HepG2 (cell line): Measurements from ENCODE around the gene JTB. TPM values are rescaled to one million over a fixed set of nuclear protein-coding genes. Genes with fewer than 3 reads are reported as not detected.

Source experiments
- BORCS8-MEF2B ChIP-seq: sonication (generic); formaldehyde crosslinking; IDR thresholded peaks from 2 replicates; pipeline ENCODE4 v1.8.0; 2022; ENCODE audit warnings: mild to moderate bottlenecking, missing genetic modification reagents
- FOXP1 ChIP-seq, 2 experiments: fragments of 450-650 bp in 1 of 2; IDR thresholded peaks; 2 replicates each; pipeline ENCODE4 v1.6.1; 2017 to 2018; ENCODE audit warnings: antibody characterized with exemption in 1 of 2
- HDAC1 ChIP-seq: sonication (generic); formaldehyde crosslinking; IDR thresholded peaks from 2 replicates; pipeline ENCODE4 v1.5.1; 2020; ENCODE audit warnings: mild to moderate bottlenecking, missing genetic modification reagents
- HIVEP1 ChIP-seq: sonication (generic); formaldehyde crosslinking; IDR thresholded peaks from 2 replicates; pipeline ENCODE4 v1.4.0; 2020; ENCODE audit warnings: mild to moderate bottlenecking, missing genetic modification reagents
- KAT7 ChIP-seq: IDR thresholded peaks from 2 replicates; pipeline ENCODE4 v1.6.1; 2018; ENCODE audit warnings: borderline replicate concordance, missing compliant biosample characterization
- PLRG1 ChIP-seq: fragments of 450-650 bp; conservative IDR thresholded peaks from 2 replicates; pipeline ENCODE4 v1.6.1; 2016
- RARG ChIP-seq: sonication (generic); formaldehyde crosslinking; IDR thresholded peaks from 2 replicates; pipeline ENCODE4 v1.4.0; 2020; ENCODE audit warnings: low read depth, mild to moderate bottlenecking, missing genetic modification reagents
- SKI ChIP-seq: fragments of 450-650 bp; IDR thresholded peaks from one replicate; pipeline ENCODE4 v1.6.1; 2018; ENCODE audit warnings: mild to moderate bottlenecking; ENCODE audit not compliant: partially characterized antibody
- polyA plus RNA-seq, 8 experiments: library from polyadenylated mRNA; depleted of rRNA in 3 of 8; stranded (reverse) in 7 of 8; unstranded in 1 of 8; fragments of >200 nt; fragmentation: Illumina TruSeq in 4 of 8; extraction: Trizol in 4 of 8; gene quantifications; 2 replicates each; pipeline versions ENCODE4 v1.2.1 to v1.2.3, GENCODE V29; 2011 to 2016; ENCODE audit warnings: low read depth in 4 of 8, missing spikeins in 1 of 8, mixed read lengths in 1 of 8; ENCODE audit not compliant: insufficient read depth in 1 of 8
- total RNA-seq, 5 experiments: library from RNA; depleted of rRNA; stranded (reverse); fragments of >200 nt; fragmentation: Illumina TruSeq; extraction: Trizol; gene quantifications; 2 replicates each; pipeline ENCODE4 v1.2.3, GENCODE V29; 2016; ENCODE audit warnings: low read depth in 1 of 5
- TF ChIP-seq, protein P1 (sequence below): sonication (generic); formaldehyde crosslinking; IDR thresholded peaks from one replicate; pipeline ENCODE4 v1.5.1; 2020; ENCODE audit warnings: mild to moderate bottlenecking, missing genetic modification reagents; ENCODE audit errors: not compliant biosample characterization
- TF ChIP-seq, protein P2 (sequence below): sonication (generic); formaldehyde crosslinking; IDR thresholded peaks from 2 replicates; pipeline ENCODE4 v1.4.0; 2020; ENCODE audit warnings: missing genetic modification reagents, mild to moderate bottlenecking, borderline replicate concordance
- TF ChIP-seq, protein P3 (sequence below): sonication (generic); formaldehyde crosslinking; conservative IDR thresholded peaks from 2 replicates; pipeline ENCODE4 v1.4.0; 2020; ENCODE audit warnings: missing genetic modification reagents
- TF ChIP-seq, protein P4 (sequence below): sonication (generic); formaldehyde crosslinking; IDR thresholded peaks from 2 replicates; pipeline ENCODE4 v1.8.1; 2023; ENCODE audit warnings: mild to moderate bottlenecking, missing genetic modification reagents, borderline replicate concordance
- TF ChIP-seq, protein P5 (sequence below): sonication (generic); formaldehyde crosslinking; IDR thresholded peaks from 2 replicates; pipeline ENCODE4 v1.5.0; 2020; ENCODE audit warnings: missing genetic modification reagents
- TF ChIP-seq, protein P6 (sequence below): sonication (generic); formaldehyde crosslinking; IDR thresholded peaks from 2 replicates; pipeline ENCODE4 v1.4.0; 2020; ENCODE audit warnings: mild to moderate bottlenecking, missing genetic modification reagents

The JTB gene
- total and polyA plus RNA-seq, 2 of the 13 experiments (the other 11 are each of a cell fraction or from before 2014, with no cell fraction given), result 96.7 to 99.2 TPM

GRCh38 chr1:153967107-153967999, 10.1 kb downstream of the JTB start, which contains the start of gene CREB3L4 (continued):
- peak; percentile 88 for TF ChIP-seq HDAC1 (CRISPR knock-in tag)
- TF ChIP-seq BORCS8-MEF2B, result peak; percentile 92
- peak; percentile 96 for TF ChIP-seq HIVEP1 (CRISPR knock-in tag)
- TF ChIP-seq, protein P1, sequence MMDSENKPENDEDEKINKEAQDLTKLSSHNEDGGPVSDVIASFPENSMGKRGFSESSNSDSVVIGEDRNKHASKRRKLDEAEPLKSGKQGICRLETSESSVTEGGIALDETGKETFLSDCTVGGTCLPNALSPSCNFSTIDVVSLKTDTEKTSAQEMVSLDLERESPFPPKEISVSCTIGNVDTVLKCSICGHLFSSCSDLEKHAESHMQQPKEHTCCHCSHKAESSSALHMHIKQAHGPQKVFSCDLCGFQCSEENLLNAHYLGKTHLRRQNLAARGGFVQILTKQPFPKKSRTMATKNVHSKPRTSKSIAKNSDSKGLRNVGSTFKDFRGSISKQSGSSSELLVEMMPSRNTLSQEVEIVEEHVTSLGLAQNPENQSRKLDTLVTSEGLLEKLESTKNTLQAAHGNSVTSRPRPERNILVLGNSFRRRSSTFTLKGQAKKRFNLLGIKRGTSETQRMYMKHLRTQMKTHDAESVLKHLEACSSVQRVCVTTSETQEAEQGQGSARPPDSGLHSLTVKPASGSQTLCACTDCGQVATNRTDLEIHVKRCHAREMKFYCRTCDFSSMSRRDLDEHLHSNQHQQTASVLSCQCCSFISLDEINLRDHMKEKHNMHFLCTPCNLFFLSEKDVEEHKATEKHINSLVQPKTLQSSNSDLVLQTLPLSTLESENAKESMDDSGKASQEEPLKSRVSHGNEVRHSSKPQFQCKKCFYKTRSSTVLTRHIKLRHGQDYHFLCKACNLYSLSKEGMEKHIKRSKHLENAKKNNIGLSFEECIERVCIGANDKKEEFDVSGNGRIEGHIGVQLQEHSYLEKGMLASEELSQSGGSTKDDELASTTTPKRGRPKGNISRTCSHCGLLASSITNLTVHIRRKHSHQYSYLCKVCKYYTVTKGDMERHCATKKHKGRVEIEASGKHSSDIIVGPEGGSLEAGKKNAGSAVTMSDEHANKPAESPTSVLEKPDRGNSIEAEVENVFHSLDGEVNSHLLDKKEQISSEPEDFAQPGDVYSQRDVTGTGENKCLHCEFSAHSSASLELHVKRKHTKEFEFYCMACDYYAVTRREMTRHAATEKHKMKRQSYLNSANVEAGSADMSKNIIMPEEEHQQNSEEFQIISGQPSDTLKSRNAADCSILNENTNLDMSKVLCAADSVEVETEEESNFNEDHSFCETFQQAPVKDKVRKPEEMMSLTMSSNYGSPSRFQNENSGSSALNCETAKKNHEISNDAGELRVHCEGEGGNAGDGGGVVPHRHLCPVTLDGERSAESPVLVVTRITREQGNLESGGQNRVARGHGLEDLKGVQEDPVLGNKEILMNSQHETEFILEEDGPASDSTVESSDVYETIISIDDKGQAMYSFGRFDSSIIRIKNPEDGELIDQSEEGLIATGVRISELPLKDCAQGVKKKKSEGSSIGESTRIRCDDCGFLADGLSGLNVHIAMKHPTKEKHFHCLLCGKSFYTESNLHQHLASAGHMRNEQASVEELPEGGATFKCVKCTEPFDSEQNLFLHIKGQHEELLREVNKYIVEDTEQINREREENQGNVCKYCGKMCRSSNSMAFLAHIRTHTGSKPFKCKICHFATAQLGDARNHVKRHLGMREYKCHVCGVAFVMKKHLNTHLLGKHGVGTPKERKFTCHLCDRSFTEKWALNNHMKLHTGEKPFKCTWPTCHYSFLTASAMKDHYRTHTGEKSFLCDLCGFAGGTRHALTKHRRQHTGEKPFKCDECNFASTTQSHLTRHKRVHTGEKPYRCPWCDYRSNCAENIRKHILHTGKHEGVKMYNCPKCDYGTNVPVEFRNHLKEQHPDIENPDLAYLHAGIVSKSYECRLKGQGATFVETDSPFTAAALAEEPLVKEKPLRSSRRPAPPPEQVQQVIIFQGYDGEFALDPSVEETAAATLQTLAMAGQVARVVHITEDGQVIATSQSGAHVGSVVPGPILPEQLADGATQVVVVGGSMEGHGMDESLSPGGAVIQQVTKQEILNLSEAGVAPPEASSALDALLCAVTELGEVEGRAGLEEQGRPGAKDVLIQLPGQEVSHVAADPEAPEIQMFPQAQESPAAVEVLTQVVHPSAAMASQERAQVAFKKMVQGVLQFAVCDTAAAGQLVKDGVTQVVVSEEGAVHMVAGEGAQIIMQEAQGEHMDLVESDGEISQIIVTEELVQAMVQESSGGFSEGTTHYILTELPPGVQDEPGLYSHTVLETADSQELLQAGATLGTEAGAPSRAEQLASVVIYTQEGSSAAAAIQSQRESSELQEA (CRISPR knock-in tag), result peak; percentile 81
- TF ChIP-seq KAT7 (CRISPR knock-in tag), result 0 out of 2 replicates have a peak, but pooled peaks have one; percentile 11
- TF ChIP-seq, protein P2, sequence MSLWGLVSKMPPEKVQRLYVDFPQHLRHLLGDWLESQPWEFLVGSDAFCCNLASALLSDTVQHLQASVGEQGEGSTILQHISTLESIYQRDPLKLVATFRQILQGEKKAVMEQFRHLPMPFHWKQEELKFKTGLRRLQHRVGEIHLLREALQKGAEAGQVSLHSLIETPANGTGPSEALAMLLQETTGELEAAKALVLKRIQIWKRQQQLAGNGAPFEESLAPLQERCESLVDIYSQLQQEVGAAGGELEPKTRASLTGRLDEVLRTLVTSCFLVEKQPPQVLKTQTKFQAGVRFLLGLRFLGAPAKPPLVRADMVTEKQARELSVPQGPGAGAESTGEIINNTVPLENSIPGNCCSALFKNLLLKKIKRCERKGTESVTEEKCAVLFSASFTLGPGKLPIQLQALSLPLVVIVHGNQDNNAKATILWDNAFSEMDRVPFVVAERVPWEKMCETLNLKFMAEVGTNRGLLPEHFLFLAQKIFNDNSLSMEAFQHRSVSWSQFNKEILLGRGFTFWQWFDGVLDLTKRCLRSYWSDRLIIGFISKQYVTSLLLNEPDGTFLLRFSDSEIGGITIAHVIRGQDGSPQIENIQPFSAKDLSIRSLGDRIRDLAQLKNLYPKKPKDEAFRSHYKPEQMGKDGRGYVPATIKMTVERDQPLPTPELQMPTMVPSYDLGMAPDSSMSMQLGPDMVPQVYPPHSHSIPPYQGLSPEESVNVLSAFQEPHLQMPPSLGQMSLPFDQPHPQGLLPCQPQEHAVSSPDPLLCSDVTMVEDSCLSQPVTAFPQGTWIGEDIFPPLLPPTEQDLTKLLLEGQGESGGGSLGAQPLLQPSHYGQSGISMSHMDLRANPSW (CRISPR knock-in tag), result no peak; the same call in 1 of the 2 replicates
- no peak for TF ChIP-seq PLRG1
- TF ChIP-seq, protein P3, sequence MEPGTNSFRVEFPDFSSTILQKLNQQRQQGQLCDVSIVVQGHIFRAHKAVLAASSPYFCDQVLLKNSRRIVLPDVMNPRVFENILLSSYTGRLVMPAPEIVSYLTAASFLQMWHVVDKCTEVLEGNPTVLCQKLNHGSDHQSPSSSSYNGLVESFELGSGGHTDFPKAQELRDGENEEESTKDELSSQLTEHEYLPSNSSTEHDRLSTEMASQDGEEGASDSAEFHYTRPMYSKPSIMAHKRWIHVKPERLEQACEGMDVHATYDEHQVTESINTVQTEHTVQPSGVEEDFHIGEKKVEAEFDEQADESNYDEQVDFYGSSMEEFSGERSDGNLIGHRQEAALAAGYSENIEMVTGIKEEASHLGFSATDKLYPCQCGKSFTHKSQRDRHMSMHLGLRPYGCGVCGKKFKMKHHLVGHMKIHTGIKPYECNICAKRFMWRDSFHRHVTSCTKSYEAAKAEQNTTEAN, result peak; percentile 79
- TF ChIP-seq, protein P4, sequence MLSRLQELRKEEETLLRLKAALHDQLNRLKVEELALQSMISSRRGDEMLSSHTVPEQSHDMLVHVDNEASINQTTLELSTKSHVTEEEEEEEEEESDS, result no peak
- TF ChIP-seq, protein P5, sequence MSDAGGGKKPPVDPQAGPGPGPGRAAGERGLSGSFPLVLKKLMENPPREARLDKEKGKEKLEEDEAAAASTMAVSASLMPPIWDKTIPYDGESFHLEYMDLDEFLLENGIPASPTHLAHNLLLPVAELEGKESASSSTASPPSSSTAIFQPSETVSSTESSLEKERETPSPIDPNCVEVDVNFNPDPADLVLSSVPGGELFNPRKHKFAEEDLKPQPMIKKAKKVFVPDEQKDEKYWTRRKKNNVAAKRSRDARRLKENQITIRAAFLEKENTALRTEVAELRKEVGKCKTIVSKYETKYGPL (CRISPR knock-in tag), result peak; percentile 34; the same call in 1 of the 2 replicates
- no peak for TF ChIP-seq FOXP1 (IDR thresholded peaks at IDR 0.05)
- peak; percentile 14; the same call in 1 of the 2 replicates for TF ChIP-seq FOXP1 (CRISPR knock-in tag; IDR thresholded peaks at IDR 0.05)
- TF ChIP-seq SKI, result peak; percentile 42
- TF ChIP-seq, protein P6, sequence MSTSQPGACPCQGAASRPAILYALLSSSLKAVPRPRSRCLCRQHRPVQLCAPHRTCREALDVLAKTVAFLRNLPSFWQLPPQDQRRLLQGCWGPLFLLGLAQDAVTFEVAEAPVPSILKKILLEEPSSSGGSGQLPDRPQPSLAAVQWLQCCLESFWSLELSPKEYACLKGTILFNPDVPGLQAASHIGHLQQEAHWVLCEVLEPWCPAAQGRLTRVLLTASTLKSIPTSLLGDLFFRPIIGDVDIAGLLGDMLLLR, result no peak
- peak; percentile 83; the same call in 1 of the 2 replicates for TF ChIP-seq RARG (CRISPR knock-in tag)
